Activated CD8-positive, alpha-beta memory T cell treated with anti-CD3 and anti-CD28 coated beads for 48 hours (primary cell): ENCODE data around the gene MARK1.
"Not testable (repeated sequence)": the region's sequence is repeated elsewhere in the genome, so short reads cannot be mapped to it uniquely, and the experiment has no call there.

Source experiments
- DNase-seq, 3 experiments: peaks; one replicate each; pipeline ENCODE4 v3.0.0-alpha.2; 2020; ENCODE audit warnings: low read depth in 2 of 3, low spot score in 2 of 3

MARK1 gene

DNA sequence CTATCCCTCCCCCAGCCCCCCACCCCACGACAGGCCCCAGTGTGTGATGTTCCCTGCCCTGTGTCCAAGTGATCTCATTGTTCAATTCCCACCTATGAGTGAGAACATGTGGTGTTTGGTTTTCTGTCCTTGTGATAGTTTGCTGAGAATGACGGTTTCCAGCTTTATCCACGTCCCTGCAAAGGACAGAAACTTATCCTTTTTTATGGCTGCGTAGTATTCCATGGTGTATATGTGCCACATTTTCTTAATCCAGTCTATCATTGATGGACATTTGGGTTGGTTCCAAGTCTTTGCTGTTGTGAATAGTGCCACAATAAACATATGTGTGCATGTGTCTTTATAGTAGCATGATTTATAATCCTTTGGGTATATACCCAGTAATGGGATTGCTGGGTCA lies 77.7 kb downstream of the MARK1 start:
- not testable (repeated sequence) for DNase-seq

DNA sequence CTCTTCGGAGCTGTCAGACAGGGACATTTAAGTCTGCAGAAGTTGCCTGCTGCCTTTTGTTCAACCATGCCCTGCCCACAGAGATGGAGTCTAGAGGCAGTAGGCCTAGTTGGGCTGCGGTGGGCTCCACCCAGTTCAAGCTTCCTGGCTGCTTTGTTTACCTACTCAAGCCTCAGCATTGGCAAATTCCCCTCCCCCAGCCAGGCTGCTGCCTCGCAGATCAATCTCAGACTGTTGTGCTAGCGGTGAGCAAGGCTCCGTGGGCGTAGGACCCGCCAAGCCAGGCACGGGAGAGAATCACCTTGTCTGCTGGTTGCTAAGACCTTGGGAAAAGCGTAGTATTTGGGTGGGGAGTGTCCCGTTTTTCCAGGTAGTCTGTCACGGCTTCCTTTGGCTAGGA lies 83.2 kb downstream of the MARK1 start:
- not testable (repeated sequence) for DNase-seq

DNA sequence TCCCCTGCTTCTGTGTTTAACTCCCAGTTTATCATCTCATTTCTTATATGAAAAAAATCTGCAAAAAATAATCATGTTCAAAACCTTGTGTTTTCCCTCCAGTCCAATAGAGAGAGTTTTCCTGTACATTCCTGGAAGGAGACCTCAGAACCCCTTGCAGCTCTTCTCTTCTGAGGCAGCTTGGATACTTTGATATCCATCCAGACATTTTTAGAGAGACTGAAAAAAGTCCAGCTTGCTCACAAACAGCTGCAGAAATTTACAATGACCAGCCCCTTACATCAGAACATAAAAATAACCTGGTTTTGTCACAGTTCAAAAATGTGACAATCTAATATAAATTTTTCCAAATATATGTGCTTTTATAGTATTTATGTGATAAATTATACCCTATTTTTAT lies 88.9 kb downstream of the MARK1 start:
- no peak for DNase-seq

DNA sequence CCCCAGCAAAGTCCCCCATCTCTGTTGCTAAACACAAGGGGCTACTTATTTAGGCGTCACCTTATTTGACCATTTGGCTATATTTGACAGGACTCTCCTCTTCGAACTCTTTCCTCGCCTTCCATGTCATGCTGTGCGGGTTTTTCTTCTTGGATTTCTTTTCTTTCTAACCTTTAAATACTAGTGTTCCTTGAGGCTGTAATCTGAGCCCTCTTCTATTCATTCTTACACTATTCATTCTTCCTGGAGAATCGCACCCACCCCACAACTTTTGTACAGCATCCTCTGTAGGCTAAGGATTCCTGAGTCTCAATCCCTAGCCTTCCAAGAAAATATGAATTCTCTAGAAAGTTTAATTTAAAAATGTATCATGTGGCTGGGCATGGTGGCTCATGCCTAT lies 100.5 kb downstream of the MARK1 start:
- no peak for DNase-seq

DNA sequence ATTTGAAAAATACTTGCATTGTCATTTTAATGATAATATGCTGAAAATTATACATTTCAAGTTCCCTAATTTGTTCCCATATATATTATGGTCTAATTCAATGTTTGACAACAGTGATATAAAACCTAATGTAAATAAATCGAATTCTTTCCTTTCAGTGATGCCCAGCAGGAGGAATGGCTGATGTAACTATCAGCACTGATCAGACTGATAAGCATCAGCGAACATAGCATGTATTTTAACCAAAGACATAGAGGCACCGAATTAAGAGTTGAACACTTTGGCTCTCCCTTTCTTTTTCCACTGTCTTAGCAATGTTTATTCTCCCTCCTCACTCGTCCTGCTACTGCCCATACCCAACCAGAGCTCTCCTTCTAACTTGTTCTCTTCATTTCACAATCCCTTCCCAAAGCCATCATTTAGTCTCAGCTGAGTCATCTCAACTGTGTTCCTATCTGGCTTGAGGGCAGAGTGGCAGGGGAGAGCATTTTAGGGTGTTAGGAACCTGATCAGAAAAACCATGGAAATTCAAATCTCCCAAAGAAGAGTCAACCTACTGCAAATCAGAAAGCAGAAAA lies 103.4 kb downstream of the MARK1 start:
- no peak for DNase-seq

DNA sequence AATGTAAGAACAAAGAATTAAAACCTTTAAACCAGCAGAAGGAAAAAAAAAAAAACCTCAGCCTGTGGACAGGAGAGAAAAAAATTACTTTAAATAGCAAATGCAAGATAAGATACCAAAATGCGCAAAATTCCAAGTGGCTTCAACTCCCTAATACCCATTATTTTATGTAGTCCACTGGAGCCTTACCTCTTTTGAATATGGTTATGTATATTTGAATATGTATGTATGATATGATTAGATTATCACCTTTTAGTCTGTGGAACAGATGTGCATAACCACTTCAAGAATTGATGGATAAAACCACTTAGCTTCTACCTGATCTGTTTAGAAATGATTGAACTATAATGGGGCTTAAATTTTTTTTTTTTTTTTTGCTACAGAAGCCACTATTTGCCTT lies 109.8 kb downstream of the MARK1 start:
- DNase-seq, result no peak

DNA sequence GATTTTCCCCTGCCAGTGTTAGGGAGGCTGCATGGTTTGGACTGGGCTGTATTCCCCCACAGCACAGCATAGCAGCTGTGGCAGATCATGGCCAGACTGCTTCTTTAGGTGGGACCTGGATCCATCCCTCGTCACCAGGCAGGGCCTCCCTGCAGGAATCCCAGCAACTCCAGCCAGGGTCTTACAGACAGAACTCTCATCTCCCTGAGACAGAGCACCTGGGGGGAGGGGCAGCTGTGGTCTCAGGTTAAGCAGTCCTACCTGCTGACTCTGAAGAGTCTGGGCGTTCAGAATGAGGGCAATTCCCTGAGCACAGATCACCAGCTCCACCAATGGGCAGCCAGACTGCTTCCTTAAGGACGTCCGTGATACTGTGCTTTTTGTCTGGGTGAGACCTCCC lies 114.3 kb downstream of the MARK1 start:
- no peak for DNase-seq

DNA sequence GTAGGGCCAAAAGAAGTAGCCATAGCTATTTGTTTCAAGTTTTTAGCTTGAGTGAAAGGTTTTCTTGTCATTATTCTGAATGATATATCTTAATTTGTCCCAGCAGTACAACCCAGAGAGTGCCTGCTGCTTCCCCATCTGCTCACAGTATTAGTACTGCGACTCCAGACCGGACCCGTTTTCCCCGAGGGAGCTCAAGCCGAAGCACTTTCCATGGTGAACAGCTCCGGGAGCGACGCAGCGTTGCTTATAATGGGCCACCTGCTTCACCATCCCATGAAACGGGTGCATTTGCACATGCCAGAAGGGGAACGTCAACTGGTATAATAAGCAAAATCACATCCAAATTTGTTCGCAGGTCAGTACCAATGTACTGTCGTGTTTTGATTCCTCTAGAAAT lies 125.1 kb downstream of the MARK1 start:
- no peak for DNase-seq

DNA sequence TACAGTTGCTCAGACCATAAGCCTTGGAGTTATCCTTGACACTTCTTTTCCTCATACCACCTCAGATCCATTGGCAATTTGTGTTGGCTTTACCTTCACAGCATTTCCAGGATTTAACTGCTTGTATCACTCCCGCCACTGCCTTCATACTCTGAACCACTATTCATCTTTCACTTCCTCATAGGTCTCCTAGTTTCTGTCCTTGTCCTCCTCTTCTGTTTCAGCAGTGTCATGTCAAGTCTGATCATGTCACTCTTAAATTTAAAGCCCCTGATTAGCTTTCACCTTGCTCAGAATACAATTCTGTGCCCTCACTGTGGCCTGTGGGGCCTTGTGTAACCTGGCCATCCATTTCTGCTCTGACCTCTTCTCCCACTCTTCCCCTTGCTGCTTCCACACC lies 127.6 kb downstream of the MARK1 start:
- no peak for DNase-seq

DNA sequence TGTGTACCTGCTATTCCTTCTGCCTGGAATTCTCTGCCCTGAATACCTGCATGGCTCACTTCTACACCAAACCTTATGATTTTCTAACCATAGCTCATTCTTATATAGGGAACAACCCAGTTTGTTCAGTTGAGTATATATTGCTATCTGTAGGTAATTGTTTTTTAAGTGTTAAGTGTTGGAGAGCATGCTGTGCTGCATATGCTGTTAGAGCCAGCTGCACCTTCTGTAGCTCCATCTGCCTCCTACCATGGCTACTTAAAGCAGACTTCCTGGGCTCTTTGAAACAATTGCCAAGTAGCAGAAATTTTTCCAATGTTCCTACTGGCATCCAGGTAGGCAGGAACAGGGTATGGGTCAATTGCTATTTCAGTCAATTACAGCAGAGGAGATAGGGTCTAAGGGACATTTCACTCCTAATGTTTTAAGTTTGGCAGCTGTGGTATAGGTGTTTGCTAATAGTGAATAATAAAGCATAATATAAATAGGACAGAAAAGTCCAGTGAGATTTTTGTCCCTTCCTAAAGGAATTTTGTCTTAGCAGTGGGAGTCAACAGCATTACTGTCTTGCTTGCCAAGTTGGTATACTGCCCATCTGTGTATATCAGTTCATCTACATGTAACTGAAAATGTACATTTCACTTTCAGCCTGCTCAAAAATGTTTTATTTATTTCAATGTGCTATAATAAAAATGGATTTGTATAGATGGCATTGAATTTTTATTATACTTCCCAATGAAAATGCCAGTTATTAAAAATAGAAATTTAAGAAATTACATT lies 128.2 kb downstream of the MARK1 start:
- no peak for DNase-seq

DNA sequence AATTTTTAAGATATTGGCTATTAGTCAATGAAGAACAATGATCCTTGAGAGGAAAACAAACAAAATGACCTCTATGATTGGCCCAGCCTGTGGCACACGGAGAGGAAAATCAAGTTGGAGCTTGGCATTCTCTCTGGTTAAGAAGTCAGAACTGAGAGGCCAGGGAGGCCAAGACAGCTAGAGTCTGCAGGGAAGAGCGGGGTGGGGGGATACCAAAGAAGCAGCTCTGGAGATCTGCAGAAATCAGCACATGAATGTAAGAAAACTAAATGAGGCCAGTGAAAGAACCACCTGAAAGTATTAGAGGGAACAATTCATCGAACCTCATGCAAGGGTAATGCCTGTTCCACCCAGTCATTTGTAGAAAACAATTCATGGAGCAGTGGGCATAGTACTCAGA lies 138.4 kb downstream of the MARK1 start:
- DNase-seq, result no peak

DNA sequence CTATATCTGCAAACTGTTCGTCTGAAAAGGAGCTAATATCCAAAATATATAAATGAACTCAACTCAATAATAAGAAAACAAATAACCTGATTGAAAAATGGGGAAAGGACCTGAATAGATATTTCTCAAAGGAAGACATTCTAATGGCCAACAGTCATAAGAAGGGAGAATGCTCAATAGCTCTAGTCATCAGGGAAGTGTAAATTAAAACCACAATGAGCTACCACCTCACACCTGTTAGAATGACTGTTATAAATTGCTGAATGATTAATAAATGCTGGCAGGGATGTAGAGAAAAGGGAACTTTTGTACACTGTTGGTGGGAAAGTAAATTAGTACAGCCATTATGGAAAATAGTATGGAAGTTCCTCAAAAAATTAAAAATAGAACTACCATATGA lies 141.1 kb downstream of the MARK1 start:
- DNase-seq, result no peak

DNA sequence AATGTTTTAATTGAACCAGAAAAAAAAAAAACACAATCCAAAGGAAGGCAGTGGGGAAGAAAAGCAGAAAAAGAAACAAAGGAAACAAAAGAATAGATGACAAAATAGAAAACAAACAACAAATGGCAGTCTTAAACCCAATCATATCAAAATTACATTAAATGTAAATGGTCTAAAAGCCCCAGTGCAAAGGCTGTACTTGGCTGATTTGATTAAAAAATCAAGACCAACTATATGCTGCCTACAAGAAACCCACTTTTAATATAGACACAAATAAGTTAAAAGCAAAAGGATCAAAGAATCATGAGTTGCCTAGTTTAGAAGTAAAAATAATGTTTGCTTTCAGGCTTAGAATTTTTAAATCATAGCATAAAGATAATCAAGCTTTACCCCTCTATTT lies 142.4 kb downstream of the MARK1 start:
- no peak for DNase-seq

DNA sequence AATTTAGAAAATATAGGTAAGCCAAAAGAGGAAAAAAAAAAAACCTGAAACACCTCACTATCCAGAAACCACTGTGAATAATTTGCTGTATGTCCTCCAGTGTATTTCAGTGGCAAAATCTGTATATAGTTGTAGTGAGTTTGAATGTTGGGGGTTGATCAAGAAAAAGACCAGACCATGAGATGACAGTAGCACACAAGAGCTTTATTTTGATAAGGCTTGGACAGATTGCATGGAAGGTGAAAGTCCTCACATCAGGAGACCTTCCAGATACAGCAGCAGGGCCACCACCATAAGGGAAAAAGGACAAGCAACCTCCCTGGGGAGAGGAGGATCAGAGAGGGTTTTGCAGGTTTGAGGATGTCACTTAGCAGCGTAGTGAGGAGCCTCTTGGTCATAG lies 146.0 kb downstream of the MARK1 start:
- no peak for DNase-seq

DNA sequence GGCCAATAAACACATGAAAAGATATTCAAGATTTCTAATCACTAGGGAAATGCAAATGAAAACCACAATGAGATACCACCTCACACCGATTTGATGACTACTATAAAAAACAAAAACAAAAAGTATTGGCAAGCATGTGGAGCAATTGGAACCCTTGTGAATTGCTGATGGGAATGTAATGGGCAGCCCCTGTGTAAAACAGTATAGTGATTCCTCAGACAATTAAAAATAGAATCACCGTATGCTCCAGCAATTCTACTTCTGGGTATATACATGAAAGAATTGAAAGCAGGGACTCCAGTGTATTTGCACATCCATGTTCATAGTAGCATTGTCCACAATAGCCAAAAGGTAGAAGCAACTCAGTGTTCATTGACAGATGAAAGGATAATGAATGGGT lies 149.3 kb downstream of the MARK1 start:
- DNase-seq, result no peak

DNA sequence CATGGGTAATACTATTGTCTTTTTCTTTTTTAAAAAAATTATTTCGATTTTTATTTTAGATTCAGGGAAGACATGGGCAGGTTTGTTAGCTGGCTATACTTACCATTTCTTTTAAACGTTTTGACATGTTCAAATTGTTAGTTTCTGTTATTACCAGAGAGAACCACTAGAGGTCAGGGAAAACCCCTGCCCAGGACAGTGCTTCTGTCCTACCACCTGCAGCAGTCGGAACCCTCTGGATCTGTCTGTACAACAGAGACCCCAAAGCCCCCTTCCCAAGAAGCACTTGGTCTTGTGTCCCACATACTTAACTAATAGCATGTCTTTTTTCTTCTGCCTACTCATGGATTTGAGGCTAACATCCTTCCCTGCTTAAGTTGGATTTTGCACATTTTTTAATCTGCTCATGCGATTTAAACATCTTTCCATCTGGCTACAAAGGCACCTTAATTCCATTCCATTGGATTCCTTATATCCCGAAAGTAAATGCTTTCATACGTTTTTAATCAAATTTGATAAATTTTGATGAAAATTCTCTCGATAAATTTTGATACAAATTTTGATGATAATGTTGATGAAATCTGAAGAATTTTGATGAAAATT lies 152.2 kb downstream of the MARK1 start:
- no peak for DNase-seq

DNA sequence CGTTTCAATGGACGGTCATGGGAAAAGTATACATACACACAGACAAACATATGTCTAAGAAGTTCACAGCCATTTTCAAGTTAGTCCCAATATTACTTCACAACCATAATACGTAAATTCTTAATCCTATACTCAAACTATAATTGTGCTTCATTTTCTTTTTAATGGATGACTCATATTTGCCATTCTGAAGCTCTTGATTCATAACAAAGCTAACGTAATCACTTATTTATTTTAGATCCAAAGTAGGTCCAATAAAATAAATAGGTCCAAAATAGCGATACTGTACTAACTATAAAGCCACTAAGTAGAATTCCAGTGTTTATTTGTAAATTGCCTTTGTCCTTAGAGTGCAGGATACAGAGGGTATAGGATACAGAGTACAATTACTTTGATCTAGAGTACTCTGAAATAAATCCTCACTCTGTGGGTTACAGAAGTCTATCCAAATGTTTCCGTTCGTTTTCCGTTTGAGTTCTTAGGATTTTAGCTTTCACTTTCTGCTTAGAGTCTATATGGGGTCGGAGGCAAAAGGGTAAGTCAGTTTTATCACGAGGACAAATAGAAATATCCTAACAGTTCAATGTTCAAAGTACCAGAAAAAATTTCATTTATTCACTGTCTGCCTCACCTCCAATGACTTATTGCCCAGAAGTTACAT lies 153.4 kb downstream of the MARK1 start:
- DNase-seq, result no peak

DNA sequence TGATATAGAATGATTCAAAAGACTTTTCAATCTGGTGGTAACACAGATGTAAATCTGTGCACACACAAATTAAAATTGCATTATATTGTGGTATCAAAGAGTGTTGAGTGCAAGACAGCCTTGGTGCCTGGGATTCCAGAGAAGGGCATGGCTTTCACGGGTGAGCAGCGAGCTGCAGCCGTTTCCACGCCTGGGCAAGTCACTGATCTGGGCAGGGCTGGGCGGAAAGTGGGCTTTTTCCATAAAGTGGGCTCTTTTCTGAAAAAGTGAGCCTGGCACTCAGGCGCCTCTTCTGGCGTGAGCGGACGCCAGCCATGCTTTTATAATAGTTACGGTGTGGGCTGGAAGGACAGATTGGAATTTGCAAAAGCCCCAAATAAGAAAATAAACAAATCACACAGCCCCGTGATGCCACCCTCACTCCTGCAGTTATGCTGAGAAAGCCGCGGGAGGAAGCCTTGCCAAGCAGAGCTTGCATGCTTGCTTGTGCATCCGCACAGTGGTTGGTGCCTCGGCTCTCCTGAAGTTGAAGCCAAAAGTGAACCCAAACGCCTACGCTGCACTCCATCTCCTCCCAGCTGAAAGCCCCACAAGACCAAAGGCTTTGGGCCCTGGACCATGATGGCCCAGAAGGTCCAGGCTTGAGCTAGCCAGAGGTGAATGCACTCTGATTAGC lies 155.1 kb downstream of the MARK1 start:
- DNase-seq, result no peak

DNA sequence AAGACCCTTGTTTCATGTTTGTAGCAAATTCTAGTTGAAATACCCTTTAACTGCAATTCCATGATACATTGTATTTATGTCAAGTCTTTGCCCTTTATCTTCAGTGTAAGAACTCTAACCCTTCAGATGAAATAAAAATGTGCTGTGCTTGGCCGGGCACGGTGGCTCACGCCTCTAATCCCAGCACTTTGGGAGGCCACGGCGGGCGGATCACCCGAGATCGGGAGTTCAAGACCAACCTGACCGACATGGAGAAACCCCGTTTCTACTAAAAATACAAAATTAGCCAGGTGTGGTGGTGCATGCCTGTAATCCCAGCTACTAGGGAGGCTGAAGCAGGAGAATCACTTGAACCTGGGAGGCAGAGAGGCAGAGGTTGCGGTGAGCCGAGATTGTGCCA lies 155.8 kb downstream of the MARK1 start:
- DNase-seq, result not testable (repeated sequence)

DNA sequence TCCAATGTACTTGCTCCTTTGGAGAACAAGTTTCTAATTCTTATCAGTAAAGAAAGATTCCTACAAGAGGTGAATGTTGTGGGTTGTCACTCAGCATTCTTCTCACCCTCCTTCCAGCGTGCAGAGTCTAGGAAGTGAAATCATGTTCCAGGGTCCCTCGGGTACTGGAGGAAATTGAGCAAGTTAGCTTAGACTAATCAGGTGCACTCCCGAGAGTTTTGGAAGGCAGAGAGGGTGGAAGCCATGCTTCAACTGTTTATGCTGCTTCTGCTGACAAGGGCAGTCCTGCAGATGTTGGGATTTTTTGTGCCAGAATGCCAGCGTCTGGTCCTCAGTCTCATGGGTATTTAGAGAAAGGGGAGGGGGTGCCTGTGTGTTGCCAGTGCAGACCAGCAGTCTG lies 157.0 kb downstream of the MARK1 start:
- no peak for DNase-seq

DNA sequence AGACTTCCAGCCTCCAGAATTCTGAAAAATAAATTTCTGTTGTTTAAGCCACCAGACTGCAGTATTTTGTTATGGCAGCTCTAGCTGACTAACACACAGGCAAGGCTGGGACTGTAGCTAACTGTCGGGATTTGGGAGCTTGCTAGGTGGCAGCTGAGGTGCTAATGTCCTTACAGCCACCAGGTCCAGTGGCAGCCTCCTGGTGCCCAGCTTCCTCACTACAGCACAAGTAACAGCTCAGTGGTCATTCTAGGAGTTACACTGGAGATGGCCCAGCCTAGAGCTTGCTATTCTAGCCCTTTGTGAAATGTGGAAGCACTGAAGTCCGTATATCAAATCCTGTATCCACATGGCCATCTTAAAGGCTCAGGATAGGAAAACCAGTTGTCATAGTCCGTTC lies 157.9 kb downstream of the MARK1 start:
- no peak for DNase-seq

DNA sequence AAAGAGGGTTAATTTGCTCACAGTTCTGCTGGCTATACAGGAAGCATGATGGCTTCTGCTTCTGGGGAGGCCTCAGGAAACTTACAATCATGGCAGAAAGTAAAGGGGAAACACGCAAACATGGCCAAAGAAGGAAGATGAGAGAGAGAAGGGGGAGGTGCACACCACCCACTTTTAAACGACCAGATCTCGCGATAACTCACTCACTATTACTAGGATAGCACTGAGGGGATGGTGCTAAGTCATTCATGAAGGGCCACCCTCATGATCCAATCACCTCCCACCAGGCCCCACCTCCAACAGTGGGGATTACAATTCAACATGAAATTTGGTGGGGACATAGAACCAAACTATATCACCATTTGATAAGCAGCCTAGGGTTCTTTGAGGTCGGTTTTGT lies 159.9 kb downstream of the MARK1 start:
- no peak for DNase-seq
